ENCODE data around the gene ZBED3.

GRCh38 chr5:77030097-77031071 is 56.7 kb downstream of the ZBED3 start, which contains the start of gene AGGF1:
- TF ChIP-seq CTCF (IDR thresholded peaks at IDR 0.05; ENCODE audit: low read length) (no peak), EZH2phosphoT487 (IDR thresholded peaks at IDR 0.05; ENCODE audit: low read length) (no peak), EZH2 (optimal IDR thresholded peaks at IDR 0.05; ENCODE audit: low read depth, low read length) (no peak)
